Dedifferentiated amniotic fluid mesenchymal stem cell (primary cell): Measurements from ENCODE around the gene RNASE1.
"Not testable (repeated sequence)": the region's sequence is repeated elsewhere in the genome, so short reads cannot be mapped to it uniquely, and the experiment has no call there.

Experiments
- DNase-seq: peaks from one replicate; pipeline ENCODE4 v3.0.0-alpha.2; 2016; ENCODE audit errors: extremely low spot score

RNASE1 gene

DNA sequence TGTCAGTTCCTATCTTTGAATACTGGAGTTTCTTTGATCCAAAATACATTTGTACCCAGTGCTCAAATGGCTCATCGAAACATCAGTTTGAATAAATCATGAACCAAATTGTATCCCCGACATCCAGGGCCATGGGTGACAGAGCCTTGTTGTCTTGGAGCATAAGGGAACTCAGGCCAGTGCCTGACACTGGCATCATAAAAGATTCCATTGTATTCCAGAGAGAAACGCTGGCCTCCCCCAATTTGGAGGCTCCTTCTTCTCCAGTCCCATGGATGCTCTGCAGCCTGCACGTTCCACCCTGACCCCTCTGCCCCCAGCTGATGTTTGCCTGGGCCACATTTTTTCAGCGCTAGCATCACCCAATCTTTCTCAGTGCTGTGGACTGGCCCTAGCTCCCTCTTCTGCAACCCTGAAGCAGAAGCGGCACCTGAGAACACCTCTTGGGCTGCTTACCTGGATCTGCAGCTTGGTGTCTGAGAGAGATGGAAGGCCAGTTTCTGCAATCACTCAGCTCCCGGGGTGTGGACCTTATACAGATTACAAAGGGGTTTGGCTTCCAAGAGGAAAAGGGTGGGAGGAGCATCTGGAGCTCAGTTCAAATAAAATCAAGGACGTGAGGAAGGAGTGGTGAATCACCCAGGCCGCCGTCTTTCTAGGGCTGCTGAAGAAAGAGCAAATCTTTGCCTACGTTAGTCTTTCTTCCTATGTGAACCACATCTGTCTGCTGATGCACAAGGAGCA is at the start of gene RNASE1:
RNASE1 (minus strand) TSS at position 504 of the 744 bp plus-strand sequence. CDS start 776 bp downstream, outside the sequence.
- no peak for DNase-seq

DNA sequence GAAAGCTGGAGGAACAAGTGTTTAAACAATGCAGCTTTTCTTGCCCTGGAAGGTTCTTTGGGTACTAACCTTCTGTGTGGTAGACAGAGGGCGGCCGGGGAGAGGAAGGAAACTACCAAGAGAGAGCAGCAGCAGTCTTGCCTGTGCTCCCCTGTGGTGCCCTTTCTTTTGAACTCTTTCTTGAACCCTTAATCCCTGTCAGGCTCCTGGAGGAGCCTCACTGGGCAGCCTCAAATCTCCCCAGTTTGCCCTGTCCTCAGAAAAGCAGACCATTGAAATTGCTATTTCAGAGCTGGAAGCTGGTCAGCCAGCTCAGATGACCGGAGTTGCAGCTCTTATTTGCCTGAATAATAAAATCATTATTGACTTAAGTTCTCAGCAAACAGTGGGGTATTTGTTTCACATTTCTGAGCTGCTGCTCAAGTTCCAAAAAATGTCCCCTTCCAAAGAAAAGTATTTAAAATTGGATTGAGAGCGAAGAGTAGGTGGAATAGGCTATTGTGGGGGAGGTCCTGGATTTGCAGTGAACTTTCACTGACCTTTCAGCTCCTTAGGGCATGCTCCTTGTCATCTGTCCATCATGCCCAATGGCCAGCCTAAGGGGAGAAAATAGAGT is 46.4 kb upstream of the RNASE1 start:
- no peak for DNase-seq

GRCh38 chr14:20848316-20848954 is 45.8 kb upstream of the RNASE1 start:
- DNase-seq, result no peak

GRCh38 chr14:20846560-20846959 is 43.9 kb upstream of the RNASE1 start:
- DNase-seq, result no peak

- no peak for DNase-seq
These were observed 38.5 kb upstream of the RNASE1 start for GRCh38 chr14:20841096-20841495.

DNA sequence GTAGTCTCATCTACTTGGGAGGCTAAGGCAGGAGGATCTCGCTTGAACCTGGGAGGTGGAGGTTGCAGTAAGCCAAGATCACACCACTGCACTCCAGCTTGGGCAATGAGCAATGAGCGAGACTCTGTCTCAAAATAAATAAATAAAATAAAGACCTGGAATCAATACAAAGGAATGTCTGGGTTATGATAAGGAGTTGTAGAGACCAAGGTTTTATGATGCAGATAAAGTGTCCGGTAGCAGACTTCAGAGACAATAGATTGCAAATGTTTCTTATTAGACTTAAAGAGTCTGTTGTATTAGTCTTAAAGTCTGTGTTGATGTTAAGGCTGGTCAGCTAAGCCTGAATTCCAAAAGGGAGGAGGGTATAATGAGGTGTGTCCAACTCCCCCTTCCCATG is 35.2 kb upstream of the RNASE1 start:
- no peak for DNase-seq

- DNase-seq, result no peak
These were observed 34.2 kb upstream of the RNASE1 start for GRCh38 chr14:20836668-20837338.

DNA sequence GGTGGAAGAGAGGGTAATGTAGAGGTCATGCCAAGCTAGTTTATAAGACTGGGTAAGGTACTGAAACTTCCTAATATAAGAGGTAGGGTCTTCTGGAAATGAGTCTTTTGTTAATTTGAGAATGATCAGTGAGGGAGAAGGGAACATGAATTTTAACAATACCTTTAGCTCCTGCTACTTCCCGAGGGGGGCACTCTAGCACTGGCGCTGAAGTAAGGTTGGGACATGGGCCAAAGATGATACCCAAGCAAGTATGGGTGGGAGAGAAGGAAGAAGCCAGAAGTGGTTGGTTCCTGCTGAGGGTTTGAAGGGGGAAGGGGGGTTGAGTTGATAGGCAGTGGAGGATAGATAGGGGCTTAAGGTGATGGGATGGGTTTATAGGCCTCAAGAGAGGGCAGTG is 32.3 kb upstream of the RNASE1 start:
- DNase-seq, result no peak

- DNase-seq, result no peak
These were observed 28.2 kb upstream of the RNASE1 start for GRCh38 chr14:20830831-20831230.

GRCh38 chr14:20828024-20828694 is 25.5 kb upstream of the RNASE1 start:
- not testable (repeated sequence) for DNase-seq

- no peak for DNase-seq
These were observed 24.7 kb upstream of the RNASE1 start for GRCh38 chr14:20827326-20827725.

GRCh38 chr14:20826666-20827065 is 24.0 kb upstream of the RNASE1 start:
- not testable (repeated sequence) for DNase-seq

- DNase-seq, result no peak
These were observed 21.2 kb upstream of the RNASE1 start for GRCh38 chr14:20823859-20824258.

DNA sequence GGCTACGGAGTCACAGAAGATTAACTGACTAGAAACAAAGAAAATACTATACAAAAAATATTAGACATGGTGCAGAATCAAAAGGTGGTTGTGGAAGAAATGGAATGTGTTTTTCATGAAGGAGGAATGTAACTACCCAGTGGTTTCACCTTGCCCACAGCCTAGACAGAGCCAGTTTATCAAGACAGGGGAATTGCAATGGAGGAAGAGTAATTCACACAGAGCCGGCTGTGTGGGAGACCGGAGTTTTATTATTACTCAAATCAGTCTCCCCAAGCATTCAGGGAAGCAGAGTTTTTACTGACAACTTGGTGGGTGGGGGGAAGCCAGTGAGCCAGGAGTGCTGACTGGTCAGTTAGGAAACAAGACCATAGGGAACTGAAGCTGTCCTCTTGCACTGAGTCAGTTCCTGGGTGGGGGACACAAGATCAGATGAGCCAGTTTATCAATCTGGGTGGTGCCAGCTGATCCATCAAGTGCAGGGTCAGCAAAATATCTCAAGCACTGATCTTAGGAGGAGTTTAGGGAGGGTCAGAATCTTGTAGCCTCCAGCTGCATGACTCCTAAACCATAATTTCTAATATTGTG is 19.0 kb upstream of the RNASE1 start:
- not testable (repeated sequence) for DNase-seq

DNA sequence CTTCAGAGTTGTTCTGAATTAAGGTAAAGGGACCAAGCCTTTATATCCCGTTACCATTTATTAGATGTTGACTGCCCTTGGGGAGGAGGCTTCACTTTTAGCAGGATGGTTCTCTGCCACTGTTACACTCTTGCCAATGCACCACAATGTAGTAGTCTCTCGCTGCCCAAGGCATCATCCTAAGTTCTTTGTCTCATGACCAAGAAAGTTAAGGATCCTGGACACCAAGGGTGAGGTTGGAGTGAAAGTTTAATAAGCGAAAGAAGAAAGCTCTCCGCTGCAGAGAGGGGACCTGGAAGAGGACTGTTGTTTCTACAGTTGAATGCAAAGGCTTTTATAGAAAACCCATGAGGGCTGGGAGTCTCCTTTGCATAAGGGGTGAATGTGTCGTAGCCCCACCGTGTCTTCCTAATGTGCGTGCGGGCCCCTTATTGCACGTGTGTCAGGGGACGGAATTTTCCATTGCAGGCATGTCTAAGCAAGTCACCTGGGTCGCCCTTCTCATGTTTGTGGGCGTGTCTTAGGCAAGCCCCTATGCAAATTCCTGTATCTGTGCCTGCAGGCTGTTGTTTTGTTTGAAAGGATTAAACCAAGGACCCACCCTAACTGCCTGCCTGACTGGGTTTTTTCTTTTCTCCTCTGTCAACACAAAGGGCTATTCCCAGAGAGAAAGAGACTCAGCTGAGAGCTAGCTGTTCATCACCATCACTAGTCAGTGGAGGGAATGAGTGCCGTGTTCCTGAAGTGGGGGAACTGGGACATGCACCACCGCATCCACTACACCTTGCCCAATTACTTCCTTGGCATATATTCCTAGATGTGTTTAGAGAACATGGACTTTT is 17.6 kb upstream of the RNASE1 start:
- no peak for DNase-seq

- no peak for DNase-seq
These were observed 16.2 kb upstream of the RNASE1 start for GRCh38 chr14:20818861-20819260.

- not testable (repeated sequence) for DNase-seq
These were observed 13.3 kb upstream of the RNASE1 start for GRCh38 chr14:20815946-20816345.

GRCh38 chr14:20811986-20812975 is 9.6 kb upstream of the RNASE1 start:
- no peak for DNase-seq

GRCh38 chr14:20809917-20810316 is 7.3 kb upstream of the RNASE1 start:
- DNase-seq, result no peak
